B cell (primary cell): ENCODE results near the gene AQP12B. TPM values are rescaled to one million over a fixed set of nuclear protein-coding genes. Genes with fewer than 3 reads are reported as not detected.

Experiments used
- ATAC-seq: fragments of 200-7000 bp; cut with Tn5 transposase; one replicate; pipeline ENCODE4 v1.10.0; 2021; ENCODE audit warnings: low read depth, mild to moderate bottlenecking, moderate number of reproducible peaks, moderate library complexity
- CTCF ChIA-PET: fragments of 350-600 bp; sonication (Branson Sonifier 250); formaldehyde crosslinking; loops from one replicate; lab custom pipeline; 2021; ENCODE audit warnings: antibody characterized with exemption, inconsistent platforms; lab: Charles Lee
- POLR2A ChIA-PET: fragments of 350-600 bp; sonication (Branson Sonifier 250); formaldehyde crosslinking; loops from one replicate; lab custom pipeline; 2021; ENCODE audit warnings: antibody characterized with exemption; lab: Charles Lee
- DNase-seq: peaks from one replicate; pipeline ENCODE4 v3.0.0; 2013
- H2AFZ ChIP-seq: 2 replicates; pipeline ENCODE4 v1.6.1; 2012; ENCODE audit warnings: mild to moderate bottlenecking, low read depth, low read length; ENCODE audit not compliant: insufficient read depth, poor library complexity, severe bottlenecking
- H3K27ac ChIP-seq, 2 donors: 1 replicate in 1 of 2; 2 replicates in 1 of 2; pipeline ENCODE4 v1.5.1; 2012 to 2013; ENCODE audit warnings: low read length in 2 of 2, mild to moderate bottlenecking in 2 of 2, moderate library complexity in 1 of 2
- H3K27me3 ChIP-seq, 4 experiments: fragments of 200-600 bp in 1 of 4; sonication (generic) in 1 of 4; replicated peaks in 1 of 4; 1 replicate in 2 of 4; 2 replicates in 2 of 4; pipeline versions ENCODE4 v1.6.1 to v1.7.0; 2013 to 2016; ENCODE audit warnings: low read length in 3 of 4, mild to moderate bottlenecking in 2 of 4, mixed read lengths in 1 of 4, moderate library complexity in 1 of 4; ENCODE audit not compliant: insufficient read depth in 4 of 4, control insufficient read depth in 3 of 4; ENCODE audit errors: control extremely low read depth in 1 of 4
- H3K36me3 ChIP-seq, 2 experiments: replicated peaks in 1 of 2; 1 replicate in 1 of 2; 2 replicates in 1 of 2; pipeline versions ENCODE4 v1.6.1 to v1.7.1; 2013; ENCODE audit warnings: low read length in 1 of 2; ENCODE audit not compliant: insufficient read depth in 2 of 2, control insufficient read depth in 1 of 2; ENCODE audit errors: control extremely low read depth in 1 of 2, extremely low read depth in 1 of 2
- H3K4me1 ChIP-seq, 2 donors: fragments of 200-600 bp in 1 of 2; sonication (generic) in 1 of 2; 1 replicate in 1 of 2; 2 replicates in 1 of 2; pipeline versions ENCODE4 v1.5.1 to v1.6.1; 2013 to 2017; ENCODE audit warnings: low read length in 2 of 2; ENCODE audit not compliant: control insufficient read depth in 2 of 2, insufficient read depth in 2 of 2
- H3K4me2 ChIP-seq: replicated peaks from 2 replicates; pipeline ENCODE3; 2012; ENCODE audit warnings: mild to moderate bottlenecking, low read depth, low read length; ENCODE audit not compliant: poor library complexity, severe bottlenecking
- H3K4me3 ChIP-seq, 5 experiments: fragments of 200-600 bp in 1 of 5; sonication (generic) in 1 of 5; 1 replicate in 3 of 5; 2 replicates in 2 of 5; pipeline versions ENCODE4 v1.5.1 to v1.7.0; 2011 to 2016; ENCODE audit warnings: low read length in 4 of 5, mild to moderate bottlenecking in 4 of 5, low read depth in 2 of 5, control low read depth in 1 of 5, moderate library complexity in 1 of 5; ENCODE audit not compliant: insufficient read depth in 1 of 5; ENCODE audit errors: control extremely low read depth in 1 of 5, extremely low read depth in 1 of 5
- H3K79me2 ChIP-seq: fragments of 200-600 bp; sonication (generic); one replicate; pipeline ENCODE4 v1.6.0; 2016; ENCODE audit warnings: low read length; ENCODE audit not compliant: control insufficient read depth, insufficient read depth
- H3K9ac ChIP-seq: fragments of 200-600 bp; sonication (generic); 2 replicates; pipeline ENCODE4 v1.6.1; 2017; ENCODE audit warnings: mild to moderate bottlenecking, low read length, moderate library complexity
- H3K9me3 ChIP-seq, 3 donors: one replicate each; pipeline versions ENCODE4 v1.6.1 to v1.7.1; 2013; ENCODE audit warnings: low read length in 2 of 3; ENCODE audit not compliant: control insufficient read depth in 2 of 3, insufficient read depth in 1 of 3; ENCODE audit errors: control extremely low read depth in 1 of 3
- H4K20me1 ChIP-seq: 2 replicates; pipeline ENCODE4 v1.6.0; 2012; ENCODE audit warnings: mild to moderate bottlenecking, low read length; ENCODE audit not compliant: insufficient read depth, control insufficient read depth, poor library complexity, severe bottlenecking
- H3K27ac Mint-ChIP-seq: one replicate; pipeline ENCODE4 v1.8.0; 2021; ENCODE audit warnings: mixed read lengths
- H3K27me3 Mint-ChIP-seq: one replicate; pipeline ENCODE4 v1.8.0; 2021; ENCODE audit warnings: mixed read lengths
- H3K4me1 Mint-ChIP-seq: one replicate; pipeline ENCODE4 v1.8.0; 2021; ENCODE audit warnings: mixed read lengths
- H3K4me3 Mint-ChIP-seq: one replicate; pipeline ENCODE4 v1.8.0; 2021; ENCODE audit warnings: mixed read lengths
- H3K9me3 Mint-ChIP-seq: one replicate; pipeline ENCODE4 v1.8.0; 2022; ENCODE audit warnings: mixed read lengths; ENCODE audit not compliant: insufficient read depth
- CTCF ChIP-seq: fragments of 200-600 bp; IDR thresholded peaks from one replicate; pipeline ENCODE4 v1.8.0; 2022; ENCODE audit warnings: antibody characterized with exemption, mild to moderate bottlenecking
- EZH2 ChIP-seq: IDR thresholded peaks from 2 replicates; pipeline ENCODE4 v1.6.1; 2012; ENCODE audit warnings: borderline replicate concordance, low read depth, mild to moderate bottlenecking, moderate library complexity, low read length; ENCODE audit not compliant: insufficient read depth, poor library complexity, severe bottlenecking
- WGBS: methylation state at CpG from one replicate; pipeline ENCODE4 v1.1.5; 2013; ENCODE audit warnings: missing lambda C conversion rate; ENCODE audit not compliant: insufficient coverage; 5-methylcytosine and 5-hydroxymethylcytosine counted together
- intact Hi-C: fragments of 100-400 bp; cut with micrococcal nuclease; formaldehyde crosslinking; loops from one replicate; pipeline ENCODE4 v1.10.0; 2022
- polyA plus RNA-seq: library from polyadenylated mRNA; depleted of rRNA; stranded (reverse); fragments of >200 nt; gene quantifications from 2 replicates; pipeline ENCODE4 v1.2.3, GENCODE V29; 2012
- total RNA-seq, 2 donors: library from RNA; stranded (reverse); fragments of 120-200 nt in 1 of 2; gene quantifications; 1 replicate in 1 of 2; 2 replicates in 1 of 2; pipeline versions ENCODE4 v1.2.3 to v1.2.4, GENCODE V29; 2013 to 2022

Gene AQP12B
- total and polyA plus RNA-seq, 2 donors (not counting 1 experiment from before 2014, with no cell fraction given): not detected

- POLR2A ChIA-PET: no interaction called here
- ATAC-seq (no peak), DNase-seq (no peak)
- CTCF ChIA-PET: no interaction called here
- TF ChIP-seq EZH2: no peak
- no peak for TF ChIP-seq CTCF
- 72% methylated on average over 8 of the region's 8 CpGs for WGBS
- Mint-ChIP-seq H3K4me3 (no peak overlapping the region), H3K4me1 (no peaks in the 10 kb centered on the region), H3K27ac (no peak overlapping the region), H3K9me3 (peaks cover 4% of the 10 kb centered on the region), H3K27me3 (peaks cover 3% of the 10 kb centered on the region)
- no peak overlapping the region for H3K9ac ChIP-seq
- H3K9me3 ChIP-seq: peaks cover 0 to 32% (median 16%) of the 10 kb centered on the region in 3 donors
- H3K27ac ChIP-seq: no peak overlapping the region
- H3K27me3 ChIP-seq: no peaks in the 10 kb centered on the region
- H2AFZ ChIP-seq: no peak overlapping the region
- no peaks in the 10 kb centered on the region for H3K4me1 ChIP-seq
- no peak overlapping the region for H3K4me2 ChIP-seq
- no peaks in the 10 kb centered on the region for H3K36me3 ChIP-seq
- H3K79me2 ChIP-seq: no peaks in the 10 kb centered on the region
- H4K20me1 ChIP-seq: no peaks in the 10 kb centered on the region
- intact Hi-C loops: no loop called here
- H3K4me3 ChIP-seq: no peak overlapping the region
Observed at GRCh38 chr2:240637901-240638345, 44.8 kb downstream of the AQP12B start.

- Mint-ChIP-seq H3K9me3 (peaks cover 4% of the 10 kb centered on the region), H3K27ac (no peak overlapping the region), H3K4me1 (no peaks in the 10 kb centered on the region), H3K4me3 (no peak overlapping the region), H3K27me3 (peaks cover 3% of the 10 kb centered on the region)
- H3K9ac ChIP-seq: no peak overlapping the region
- peaks cover 0 to 38% (median 17%) of the 10 kb centered on the region in 3 donors for H3K9me3 ChIP-seq
- H3K27me3 ChIP-seq: no peaks in the 10 kb centered on the region
- H2AFZ ChIP-seq: no peak overlapping the region
- no peaks in the 10 kb centered on the region for H4K20me1 ChIP-seq
- DNase-seq (no peak), ATAC-seq (no peak)
- H3K4me2 ChIP-seq: no peak overlapping the region
- TF ChIP-seq EZH2: no peak
- no peak for TF ChIP-seq CTCF
- POLR2A ChIA-PET: no interaction called here
- no peak overlapping the region for H3K27ac ChIP-seq
- no peaks in the 10 kb centered on the region for H3K79me2 ChIP-seq
- WGBS: 90% methylated on average over 17 of the region's 17 CpGs
- H3K36me3 ChIP-seq: no peaks in the 10 kb centered on the region
- CTCF ChIA-PET: no interaction called here
- H3K4me1 ChIP-seq: no peaks in the 10 kb centered on the region
- no peak overlapping the region for H3K4me3 ChIP-seq
- intact Hi-C loops: no loop called here
Observed at GRCh38 chr2:240637116-240637900, 45.4 kb downstream of the AQP12B start.
